ENCODE measurements around the gene VSTM2L.

Gene VSTM2L

DNA sequence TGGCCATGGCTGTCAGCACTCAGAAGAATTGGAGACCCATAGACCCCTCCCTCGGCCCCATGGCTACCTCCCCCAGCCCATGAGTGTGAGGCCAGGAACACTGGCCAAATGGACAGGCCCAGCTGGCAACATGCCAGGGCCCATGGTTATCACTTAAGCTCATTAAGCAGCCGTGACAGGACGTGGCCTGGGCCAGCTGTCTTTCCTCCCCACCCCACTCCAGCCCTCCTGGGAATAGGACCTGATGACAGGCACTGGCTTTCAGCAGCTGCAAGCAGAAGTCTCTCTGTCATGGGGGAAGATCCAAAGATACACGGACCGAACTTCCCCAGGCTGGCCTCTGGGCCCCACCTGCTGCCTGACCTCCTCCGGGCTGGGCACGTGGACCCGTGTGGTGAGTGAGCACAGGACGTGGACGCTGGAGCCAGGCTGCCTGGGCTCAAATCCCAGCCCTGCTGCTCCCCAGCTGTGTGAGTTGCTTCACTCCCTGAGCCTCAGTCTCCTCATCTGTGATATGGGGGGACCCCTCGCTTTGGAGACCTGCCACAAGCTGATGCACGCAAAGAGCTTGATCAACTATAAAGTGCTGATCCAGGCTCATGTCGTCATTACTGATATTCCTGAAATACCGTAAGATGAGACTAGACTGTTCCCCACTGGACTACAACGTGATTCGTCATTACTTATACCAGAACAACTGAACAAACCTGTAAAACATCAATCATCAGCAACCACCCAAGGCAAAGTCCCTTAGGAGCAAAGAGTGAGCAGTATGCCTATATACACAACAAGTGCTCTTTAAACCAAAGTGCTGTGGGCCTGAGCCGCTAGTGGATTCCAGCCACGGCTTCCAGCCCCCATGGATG lies 22.0 kb upstream of the VSTM2L start:
- no peak for DNase-seq (ENCODE audit: insufficient read length)
- FAIRE-seq: no peak

DNA sequence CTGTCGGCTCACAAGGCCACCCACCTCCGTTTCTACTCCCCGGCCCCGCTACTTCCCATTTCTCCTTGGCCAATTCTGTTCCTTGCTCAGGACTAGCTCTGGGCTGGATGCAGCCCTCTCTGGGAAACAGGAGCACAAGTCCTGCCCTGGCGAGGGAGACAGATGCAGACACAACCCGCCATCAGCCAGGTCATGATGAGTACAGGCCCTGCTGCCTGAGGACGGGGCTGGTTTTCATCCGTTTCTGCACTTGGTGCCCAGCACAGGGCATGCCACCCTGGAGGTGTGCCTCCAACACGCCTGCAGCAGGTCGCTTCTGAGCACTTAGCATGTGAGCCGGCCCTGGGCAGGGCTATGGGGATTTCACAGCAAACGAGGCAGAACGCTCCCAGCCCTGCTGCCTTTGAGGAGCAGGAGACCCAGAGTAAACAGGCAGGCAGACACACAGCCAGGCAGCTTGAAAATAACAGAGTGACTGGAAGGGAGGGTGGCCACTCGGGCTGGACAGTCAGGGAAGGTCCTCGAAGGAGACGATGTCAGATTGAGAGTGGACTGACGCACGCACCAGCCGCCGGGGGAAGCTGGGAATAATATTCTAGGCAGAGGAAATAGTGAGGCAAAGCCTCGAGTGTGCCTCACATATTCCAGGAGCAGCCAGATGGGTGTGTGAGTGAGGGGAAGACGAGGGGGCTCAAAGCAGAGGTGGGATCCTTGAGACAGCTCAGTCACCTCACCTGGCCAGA lies 21.2 kb upstream of the VSTM2L start:
- DNase-seq (ENCODE audit: insufficient read length) (no peak), FAIRE-seq (no peak)
- TF ChIP-seq TAF1 (IDR thresholded peaks at IDR 0.05; ENCODE audit: borderline replicate concordance, low read depth, low read length) (no peak), POLR2A (IDR thresholded peaks at IDR 0.05; ENCODE audit: low read depth, low read length) (no peak), POLR2AphosphoS5 (IDR thresholded peaks at IDR 0.05; ENCODE audit: low read depth, low read length) (no peak)

More for the DNA sequence above, 22.0 kb upstream of the VSTM2L start:
- TF ChIP-seq POLR2AphosphoS5 (IDR thresholded peaks at IDR 0.05; ENCODE audit: low read depth, low read length) (no peak), POLR2A (IDR thresholded peaks at IDR 0.05; ENCODE audit: low read depth, low read length) (no peak), TAF1 (IDR thresholded peaks at IDR 0.05; ENCODE audit: borderline replicate concordance, low read depth, low read length) (no peak)

DNA sequence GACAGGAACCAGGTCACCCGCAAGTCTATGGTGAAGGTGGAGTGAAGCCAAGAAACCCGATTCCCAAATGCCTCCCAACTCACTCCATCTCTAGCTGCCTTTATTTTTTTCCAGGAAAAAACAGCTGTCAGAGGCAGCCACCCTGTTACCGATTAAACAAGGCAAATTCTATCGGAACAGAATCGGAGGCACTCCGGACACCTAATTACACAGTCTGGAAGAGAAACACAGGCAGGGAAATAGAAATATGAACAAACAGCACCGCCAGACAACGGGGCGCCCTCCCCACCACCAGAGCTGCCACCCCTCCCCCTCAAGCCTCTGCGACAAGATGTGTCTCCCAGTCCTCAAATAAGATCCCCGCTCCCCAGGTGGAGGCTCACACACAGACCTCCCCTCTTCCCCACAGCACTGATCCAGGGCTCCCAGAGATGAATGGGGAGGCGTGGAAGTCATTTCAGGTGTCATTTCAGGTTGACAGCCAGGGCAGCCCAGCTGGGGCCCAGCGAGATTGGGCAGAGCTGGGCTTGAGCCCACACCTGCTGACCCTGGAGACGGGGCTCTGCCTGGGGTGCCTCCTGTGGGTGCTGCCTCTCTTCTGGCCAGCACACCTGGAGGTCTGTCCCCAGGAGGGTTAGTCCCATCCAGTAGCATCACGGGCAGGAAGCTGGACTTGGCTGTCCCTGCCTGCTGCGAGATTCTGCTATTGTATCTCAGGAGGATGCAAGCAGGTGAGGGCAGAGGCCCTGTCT lies 19.8 kb upstream of the VSTM2L start:
- FAIRE-seq: no peak

DNA sequence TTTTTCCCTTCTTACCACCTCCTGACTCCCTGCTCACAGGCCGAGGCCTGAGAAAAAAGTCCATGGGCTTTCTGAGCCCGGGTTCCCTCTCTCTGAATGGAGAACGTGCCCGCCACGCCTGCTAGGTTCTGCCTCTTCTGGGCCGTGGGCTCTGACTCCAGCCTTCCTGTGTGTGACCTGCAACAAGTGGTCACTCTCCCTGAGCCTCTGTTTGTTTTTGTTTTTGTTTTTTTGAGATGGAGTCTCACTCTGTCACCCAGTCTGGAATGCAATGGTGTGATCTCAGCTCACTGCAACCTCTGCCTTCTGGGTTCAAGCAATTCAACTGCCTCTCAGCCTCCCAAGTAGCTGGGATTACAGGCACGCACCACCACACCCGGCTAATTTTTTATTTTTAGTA lies 17.9 kb upstream of the VSTM2L start:
- TF ChIP-seq POLR2AphosphoS5 (IDR thresholded peaks at IDR 0.05; ENCODE audit: low read depth, low read length): no peak
- TF ChIP-seq POLR2A (IDR thresholded peaks at IDR 0.05; ENCODE audit: low read depth, low read length): no peak
- TF ChIP-seq TAF1 (IDR thresholded peaks at IDR 0.05; ENCODE audit: borderline replicate concordance, low read depth, low read length): no peak
- FAIRE-seq (no peak), DNase-seq (ENCODE audit: insufficient read length) (no peak)

More for the DNA sequence above, 19.8 kb upstream of the VSTM2L start:
- TF ChIP-seq POLR2A (IDR thresholded peaks at IDR 0.05; ENCODE audit: low read depth, low read length): no peak
- no peak for TF ChIP-seq POLR2AphosphoS5 (IDR thresholded peaks at IDR 0.05; ENCODE audit: low read depth, low read length)
- TF ChIP-seq TAF1 (IDR thresholded peaks at IDR 0.05; ENCODE audit: borderline replicate concordance, low read depth, low read length): no peak
- no peak for DNase-seq (ENCODE audit: insufficient read length)

DNA sequence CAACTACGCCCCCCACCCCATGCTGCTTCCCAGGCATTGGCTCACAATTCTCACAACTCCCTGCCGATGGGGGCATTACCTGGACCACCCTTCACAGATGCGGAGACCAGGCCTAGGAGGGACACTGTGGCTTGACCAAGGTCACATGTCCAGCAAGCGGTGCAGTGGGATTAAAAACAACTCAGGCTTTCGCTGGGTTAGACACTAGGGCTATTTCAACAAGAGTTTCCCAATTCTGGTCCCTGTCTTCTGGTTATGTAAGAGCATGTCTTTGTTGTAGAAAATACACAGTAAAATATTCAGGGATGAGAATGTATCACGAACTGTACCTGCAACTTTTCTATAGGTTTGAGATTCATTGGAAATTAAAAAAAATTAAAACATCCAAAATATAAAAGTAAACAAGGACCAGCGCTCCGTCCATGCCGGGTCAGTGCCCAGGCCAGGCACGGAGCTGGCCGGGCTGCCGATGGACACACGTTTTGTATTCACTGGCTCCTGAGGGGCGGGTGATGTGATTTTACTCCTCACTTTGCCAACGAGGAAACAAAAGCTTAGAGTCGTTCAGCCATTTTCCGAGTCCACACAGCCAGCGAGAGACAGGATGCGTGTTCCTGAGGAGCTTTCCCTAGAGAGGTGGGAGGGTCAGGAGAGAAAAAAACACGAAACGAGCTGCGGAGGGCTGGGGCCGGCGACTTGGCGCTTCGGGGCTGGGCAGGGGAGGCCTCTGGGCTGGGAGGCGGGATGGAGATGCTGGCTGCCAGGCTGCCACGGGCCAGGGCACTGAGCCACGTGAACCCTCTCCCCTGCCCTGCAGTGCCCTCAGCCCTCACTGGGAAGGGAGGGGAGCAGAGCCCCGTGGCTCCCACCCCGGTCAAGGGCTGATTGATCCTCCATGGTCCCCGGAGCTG lies 17.1 kb upstream of the VSTM2L start:
- TF ChIP-seq POLR2AphosphoS5 (IDR thresholded peaks at IDR 0.05; ENCODE audit: low read depth, low read length) (no peak), TAF1 (IDR thresholded peaks at IDR 0.05; ENCODE audit: borderline replicate concordance, low read depth, low read length) (no peak), POLR2A (IDR thresholded peaks at IDR 0.05; ENCODE audit: low read depth, low read length) (no peak)
- FAIRE-seq: no peak

DNA sequence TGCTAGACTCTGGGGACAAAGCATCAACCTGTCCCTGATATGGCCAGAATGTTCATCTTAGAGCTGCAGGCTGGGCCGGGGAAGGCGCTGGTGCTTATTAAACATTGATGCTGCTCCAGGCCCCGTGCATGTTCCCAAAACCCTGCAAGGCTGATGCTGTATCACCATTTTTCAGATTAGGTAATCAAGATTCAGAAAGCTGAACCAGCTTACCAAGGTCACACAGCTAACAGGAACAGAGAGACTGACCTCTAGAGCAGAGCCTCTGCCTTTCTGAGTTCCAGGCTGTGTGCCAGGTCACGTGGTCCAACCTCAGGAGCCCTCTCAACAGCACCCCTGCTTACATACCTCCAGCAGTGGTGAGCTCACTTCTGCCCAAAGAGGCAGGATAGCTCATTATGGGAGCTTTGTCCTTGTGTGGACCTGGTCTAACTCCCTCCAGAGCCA lies 16.1 kb upstream of the VSTM2L start:
- DNase-seq (ENCODE audit: insufficient read length) (no peak), FAIRE-seq (no peak)
- TF ChIP-seq POLR2A (IDR thresholded peaks at IDR 0.05; ENCODE audit: low read depth, low read length): no peak
- no peak for TF ChIP-seq POLR2AphosphoS5 (IDR thresholded peaks at IDR 0.05; ENCODE audit: low read depth, low read length)
- no peak for TF ChIP-seq TAF1 (IDR thresholded peaks at IDR 0.05; ENCODE audit: borderline replicate concordance, low read depth, low read length)

More for the DNA sequence above, 17.1 kb upstream of the VSTM2L start:
- DNase-seq (ENCODE audit: insufficient read length): no peak

DNA sequence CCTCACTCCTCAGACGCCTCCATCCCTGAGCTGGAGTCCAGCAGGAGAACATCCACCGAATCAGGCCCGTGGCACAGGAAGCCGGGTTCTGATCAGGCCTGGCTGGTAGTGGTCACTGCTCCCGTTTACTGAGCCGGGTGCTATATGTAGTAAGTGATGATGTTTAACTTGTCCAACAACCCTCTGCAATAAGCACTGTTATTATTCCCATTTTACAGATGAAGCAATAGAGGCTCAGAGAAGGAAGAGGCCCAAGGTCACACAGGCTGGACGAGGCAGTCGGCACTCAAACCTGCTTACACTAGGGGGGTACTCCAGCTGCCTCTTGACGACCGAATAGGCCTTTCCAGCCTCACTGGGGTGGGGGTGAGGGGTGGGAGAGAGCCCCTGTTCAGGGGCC lies 14.3 kb upstream of the VSTM2L start:
- DNase-seq (ENCODE audit: insufficient read length): no peak
- no peak for FAIRE-seq
- no peak for TF ChIP-seq POLR2A (IDR thresholded peaks at IDR 0.05; ENCODE audit: low read depth, low read length)
- TF ChIP-seq TAF1 (IDR thresholded peaks at IDR 0.05; ENCODE audit: borderline replicate concordance, low read depth, low read length): no peak
- TF ChIP-seq POLR2AphosphoS5 (IDR thresholded peaks at IDR 0.05; ENCODE audit: low read depth, low read length): no peak

DNA sequence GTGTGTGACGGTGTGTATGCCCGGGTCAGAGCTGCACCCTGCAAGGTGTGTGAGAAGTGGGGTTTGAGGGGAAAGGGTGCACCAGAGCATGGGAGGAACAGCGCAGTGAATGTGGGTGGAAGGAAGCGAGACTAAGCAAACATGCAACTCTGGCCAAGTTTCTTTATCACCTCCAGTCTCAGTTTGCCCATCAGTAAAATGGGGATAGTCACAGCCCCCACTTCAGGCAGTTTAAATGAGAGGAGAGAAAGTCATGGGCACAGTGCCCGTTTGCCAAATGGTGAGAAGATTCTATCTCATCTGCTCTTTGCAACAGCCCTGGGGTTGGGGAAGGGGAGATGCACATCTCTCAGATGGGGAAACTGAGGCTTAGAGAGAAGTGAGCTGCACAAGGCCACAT lies 12.8 kb upstream of the VSTM2L start:
- TF ChIP-seq POLR2A (IDR thresholded peaks at IDR 0.05; ENCODE audit: low read depth, low read length) (no peak), POLR2AphosphoS5 (IDR thresholded peaks at IDR 0.05; ENCODE audit: low read depth, low read length) (no peak), TAF1 (IDR thresholded peaks at IDR 0.05; ENCODE audit: borderline replicate concordance, low read depth, low read length) (no peak)
- no peak for DNase-seq (ENCODE audit: insufficient read length)
- FAIRE-seq: no peak

DNA sequence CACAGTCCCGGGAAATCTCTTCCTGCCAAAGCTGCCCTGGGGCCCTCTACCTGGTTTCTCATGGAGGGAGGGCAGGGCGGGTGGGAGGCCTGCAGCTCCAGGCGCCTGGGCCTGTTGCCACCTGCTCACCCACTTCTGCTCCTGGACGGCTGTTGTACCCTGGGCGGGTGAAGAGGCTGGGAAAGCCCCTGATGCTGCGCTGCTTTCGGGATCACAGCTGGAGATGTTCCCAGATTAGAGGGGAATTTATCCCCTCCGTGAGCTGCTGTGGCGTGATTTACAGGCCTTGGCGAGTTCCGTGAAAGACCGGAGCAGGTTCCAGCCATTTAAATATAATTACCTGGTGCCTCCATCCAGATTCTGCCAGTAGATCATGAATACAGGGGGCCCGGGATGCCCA lies 12.3 kb upstream of the VSTM2L start:
- FAIRE-seq (no peak), DNase-seq (ENCODE audit: insufficient read length) (no peak)
- TF ChIP-seq POLR2A (IDR thresholded peaks at IDR 0.05; ENCODE audit: low read depth, low read length) (no peak), TAF1 (IDR thresholded peaks at IDR 0.05; ENCODE audit: borderline replicate concordance, low read depth, low read length) (no peak)

DNA sequence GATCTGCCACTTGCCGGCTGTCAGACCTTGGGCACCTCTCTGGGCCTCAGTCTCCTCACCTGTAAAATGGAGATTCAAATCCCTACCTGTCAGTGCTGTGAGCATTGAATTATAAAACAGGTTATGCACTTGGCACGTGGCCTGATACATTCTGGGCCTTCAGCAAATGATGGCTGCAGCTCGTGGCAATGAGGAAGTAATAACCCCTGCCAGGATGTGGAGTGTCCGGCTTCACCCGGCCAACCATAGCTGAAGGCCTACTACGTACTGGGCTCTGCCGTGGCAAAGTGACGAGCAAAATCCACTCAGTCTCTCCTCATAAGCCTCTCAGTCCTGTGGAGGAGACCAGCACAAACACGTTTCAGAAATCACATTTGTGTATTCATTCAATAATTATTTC lies 10.9 kb upstream of the VSTM2L start:
- TF ChIP-seq POLR2AphosphoS5 (IDR thresholded peaks at IDR 0.05; ENCODE audit: low read depth, low read length) (no peak), TAF1 (IDR thresholded peaks at IDR 0.05; ENCODE audit: borderline replicate concordance, low read depth, low read length) (no peak), POLR2A (IDR thresholded peaks at IDR 0.05; ENCODE audit: low read depth, low read length) (no peak)
- DNase-seq (ENCODE audit: insufficient read length): no peak
- no peak for FAIRE-seq

All from GM12892 (cell line).